Adrenal gland (tissue), 12 donors: ENCODE results near the gene MKNK1. TPM values are rescaled to one million over a fixed set of nuclear protein-coding genes. Genes with fewer than 3 reads are reported as not detected.

Experiments
- DNase-seq, 7 donors: peaks; one replicate each; pipeline ENCODE4 v3.0.0-alpha.2; 2019 to 2020
- H3K27ac ChIP-seq, 5 donors: fragments of 200-600 bp; sonication (generic) in 4 of 5; 1 replicate in 3 of 5; 2 replicates in 2 of 5; pipeline versions ENCODE4 v1.5.1 to v1.8.0; 2016 to 2020; ENCODE audit warnings: mild to moderate bottlenecking in 1 of 5
- H3K27me3 ChIP-seq: fragments of 200-600 bp; 2 replicates; pipeline ENCODE4 v1.8.0; 2021
- H3K36me3 ChIP-seq, 2 donors: fragments of 200-600 bp; replicated peaks in 1 of 2; 1 replicate in 1 of 2; 2 replicates in 1 of 2; pipeline versions ENCODE4 v1.5.1 to v1.8.0; 2018 to 2022
- H3K4me1 ChIP-seq, 2 donors: fragments of 200-600 bp; replicated peaks in 1 of 2; 1 replicate in 1 of 2; 2 replicates in 1 of 2; pipeline versions ENCODE4 v1.5.1 to v1.8.0; 2018 to 2021
- H3K4me3 ChIP-seq, 4 donors: fragments of 200-600 bp; sonication (generic) in 3 of 4; one replicate each; pipeline ENCODE4 v1.5.1; 2016 to 2018
- H3K9me3 ChIP-seq, 3 donors: fragments of 200-600 bp; sonication (generic) in 1 of 3; replicated peaks in 1 of 3; 1 replicate in 2 of 3; 2 replicates in 1 of 3; pipeline versions ENCODE4 v1.5.1 to v1.8.0; 2016 to 2021
- POLR2A ChIP-seq, 2 donors: fragments of 450-650 bp; IDR thresholded peaks; one replicate each; pipeline ENCODE4 v1.6.1; 2017; ENCODE audit warnings: antibody characterized with exemption in 2 of 2, mild to moderate bottlenecking in 2 of 2, moderate library complexity in 1 of 2
- WGBS, 4 donors: extraction: QIAGEN DNeasy Blood & Tissue Kit in 2 of 4; methylation state at CpG; one replicate each; pipeline versions ENCODE4 v1.1.5 to v1.1.7; 2013 to 2017; 5-methylcytosine and 5-hydroxymethylcytosine counted together
- intact Hi-C, 2 donors: fragments of 100-400 bp; cut with DNase I; formaldehyde crosslinking; loops; one replicate each; pipeline versions ENCODE4 v1.14.1 to v1.15.0; 2022 to 2023
- polyA plus RNA-seq, 3 donors: library from polyadenylated mRNA; stranded (reverse); fragments of 200-250 nt in 2 of 3; fragments of 350-450 nt in 1 of 3; fragmentation: Illumina TruSeq in 1 of 3; extraction: RNeasy Lipid Tissue Mini Kit (QIAGEN cat#74804) in 1 of 3; gene quantifications; one replicate each; pipeline ENCODE4 v1.2.3, GENCODE V29; 2013 to 2014
- total RNA-seq, 9 donors: library from RNA; depleted of rRNA in 4 of 9; stranded (reverse); fragments of >200 nt in 4 of 9; fragments of 120-200 nt in 1 of 9; fragmentation: NEBNext Ultra II Directional in 1 of 9; extraction: Animal tissue kit (Norgen Biotek cat#: 25700) in 1 of 9; gene quantifications; one replicate each; pipeline versions ENCODE4 v1.1.0 to v1.2.4, GENCODE V29; 2013 to 2023
- TF ChIP-seq, protein P1 (sequence below), 6 experiments: fragments of 450-650 bp in 4 of 6; fragments of 200-600 bp in 2 of 6; sonication (generic) in 1 of 6; IDR thresholded peaks; 1 replicate in 5 of 6; 2 replicates in 1 of 6; pipeline versions ENCODE4 v1.5.1 to v1.8.0; 2016 to 2021; ENCODE audit warnings: antibody characterized with exemption in 6 of 6, mild to moderate bottlenecking in 2 of 6, moderate library complexity in 1 of 6
- donor health status: healthy with polysubstance abuse.
- donor health status: Bipolar disorder and iron deficiency.
- donor health status: DM: yes; HTN: yes; CAD: no.
- donor health status: DM: no; HTN: no; CAD: no.
- donor health status: DM: no; HTN: no; CAD: no.
- donor health status: DM: yes; HTN: yes; CAD: no.

MKNK1 gene
- total and polyA plus RNA-seq, 12 donors, result 29.6 to 83.0 (median 46.5) TPM

DNA sequence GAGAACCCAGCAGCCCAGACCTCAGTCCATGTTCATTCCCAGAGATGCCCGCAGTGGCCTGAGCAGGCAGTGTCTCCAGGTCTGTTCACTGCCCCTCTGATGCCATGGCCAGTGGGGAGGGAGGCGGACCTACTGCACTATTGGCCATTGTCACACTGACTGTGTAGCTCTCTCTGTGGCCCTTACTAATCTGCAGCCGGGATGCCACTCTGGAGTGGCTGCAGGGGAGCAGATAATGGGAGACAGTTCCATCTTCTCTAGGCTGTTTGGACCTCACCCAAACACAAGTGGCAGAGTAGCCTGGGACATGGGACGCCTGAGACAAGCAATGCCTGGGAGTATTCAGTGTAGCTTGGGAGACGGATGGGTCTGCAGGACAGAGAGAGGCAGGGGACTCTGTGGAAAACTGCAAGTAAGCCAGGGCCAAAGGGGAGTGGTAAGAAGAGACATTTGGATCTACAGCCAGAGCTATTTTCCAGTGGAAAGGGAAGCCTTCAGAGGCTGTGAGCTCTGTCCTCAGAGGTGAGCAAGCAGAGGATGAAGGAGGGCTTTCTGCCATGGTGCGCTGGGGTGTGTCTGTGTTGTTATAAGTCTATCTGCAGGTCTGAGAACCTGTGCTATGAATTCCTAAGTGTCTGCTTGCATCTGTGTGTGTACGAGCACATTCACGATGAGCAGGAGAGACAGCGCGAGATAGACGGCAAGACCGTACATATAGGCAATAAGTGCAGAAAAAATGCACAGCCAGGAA is 87.7 kb downstream of the MKNK1 start:
- no peaks in the 10 kb centered on the region for H3K9me3 ChIP-seq
- no peak for TF ChIP-seq POLR2A (IDR thresholded peaks at IDR 0.05)
- TF ChIP-seq, protein P1, sequence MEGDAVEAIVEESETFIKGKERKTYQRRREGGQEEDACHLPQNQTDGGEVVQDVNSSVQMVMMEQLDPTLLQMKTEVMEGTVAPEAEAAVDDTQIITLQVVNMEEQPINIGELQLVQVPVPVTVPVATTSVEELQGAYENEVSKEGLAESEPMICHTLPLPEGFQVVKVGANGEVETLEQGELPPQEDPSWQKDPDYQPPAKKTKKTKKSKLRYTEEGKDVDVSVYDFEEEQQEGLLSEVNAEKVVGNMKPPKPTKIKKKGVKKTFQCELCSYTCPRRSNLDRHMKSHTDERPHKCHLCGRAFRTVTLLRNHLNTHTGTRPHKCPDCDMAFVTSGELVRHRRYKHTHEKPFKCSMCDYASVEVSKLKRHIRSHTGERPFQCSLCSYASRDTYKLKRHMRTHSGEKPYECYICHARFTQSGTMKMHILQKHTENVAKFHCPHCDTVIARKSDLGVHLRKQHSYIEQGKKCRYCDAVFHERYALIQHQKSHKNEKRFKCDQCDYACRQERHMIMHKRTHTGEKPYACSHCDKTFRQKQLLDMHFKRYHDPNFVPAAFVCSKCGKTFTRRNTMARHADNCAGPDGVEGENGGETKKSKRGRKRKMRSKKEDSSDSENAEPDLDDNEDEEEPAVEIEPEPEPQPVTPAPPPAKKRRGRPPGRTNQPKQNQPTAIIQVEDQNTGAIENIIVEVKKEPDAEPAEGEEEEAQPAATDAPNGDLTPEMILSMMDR (IDR thresholded peaks at IDR 0.05), result no peak
- no peaks in the 10 kb centered on the region for H3K27me3 ChIP-seq
- no peaks in the 10 kb centered on the region for H3K4me1 ChIP-seq
- whole genome bisulfite sequencing, 4 donors, result 70 to 77% (median 74%) methylated on average over 12 of the region's 12 CpGs
- DNase-seq, result no peak
- no peak overlapping the region for H3K27ac ChIP-seq
- intact Hi-C loops, result no loop called here
- H3K36me3 ChIP-seq, result no peaks in the 10 kb centered on the region
- no peak overlapping the region for H3K4me3 ChIP-seq

DNA sequence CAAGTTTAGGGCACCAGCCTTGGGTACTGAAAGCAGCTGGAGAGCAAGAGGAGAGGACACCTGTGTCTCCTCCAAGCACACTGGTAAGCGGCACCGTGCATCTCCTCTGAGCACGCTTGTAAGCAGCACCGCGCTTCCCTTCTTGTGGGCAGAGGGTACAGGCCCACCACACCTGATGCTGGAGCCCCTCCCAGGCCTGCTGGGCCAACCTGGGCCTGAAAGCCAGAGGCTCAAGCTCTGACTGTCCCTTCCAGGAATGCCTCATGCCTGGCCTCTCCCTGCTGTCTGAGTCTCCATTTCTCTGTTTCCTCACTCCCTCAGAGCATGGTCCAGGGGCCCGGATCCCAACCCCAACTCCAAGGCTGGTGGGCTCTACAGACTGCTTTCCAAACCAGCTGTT is 88.5 kb downstream of the MKNK1 start:
- whole genome bisulfite sequencing, 4 donors, result 92 to 100% (median 94%) methylated on average over 1 to 6 of the region's 6 CpGs
- DNase-seq, result no peak
- intact Hi-C loops, result no loop called here
- no peak overlapping the region for H3K4me3 ChIP-seq
- H3K27me3 ChIP-seq, result no peaks in the 10 kb centered on the region
- H3K4me1 ChIP-seq, result no peaks in the 10 kb centered on the region
- TF ChIP-seq, protein P1 (IDR thresholded peaks at IDR 0.05), result no peak
- no peak for TF ChIP-seq POLR2A (IDR thresholded peaks at IDR 0.05)
- H3K27ac ChIP-seq, result no peak overlapping the region
- no peaks in the 10 kb centered on the region for H3K36me3 ChIP-seq
- H3K9me3 ChIP-seq, result no peaks in the 10 kb centered on the region

DNA sequence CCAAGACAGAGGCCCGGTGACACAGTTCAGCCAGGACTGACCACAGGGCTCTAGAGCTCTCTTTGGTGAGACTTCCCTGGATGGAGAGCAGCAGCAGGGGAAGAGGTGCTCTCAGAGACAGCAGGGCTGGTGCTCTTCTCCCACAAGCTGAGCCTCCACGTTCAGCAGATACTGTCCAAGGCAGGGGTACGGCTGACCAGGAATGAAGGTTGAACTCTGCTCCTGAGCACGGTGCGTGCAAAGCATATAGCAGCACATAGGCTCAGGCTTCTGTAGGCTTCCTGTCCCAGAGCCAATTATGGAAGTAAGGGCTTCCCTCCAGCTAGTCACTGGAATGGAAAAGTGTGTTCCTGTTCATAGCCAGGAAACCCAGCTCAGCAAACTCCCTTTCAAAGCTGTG is 90.5 kb downstream of the MKNK1 start:
- intact Hi-C loops, result no loop called here
- Histone ChIP-seq H3K27ac (no peak overlapping the region), H3K9me3 (no peaks in the 10 kb centered on the region), H3K27me3 (no peaks in the 10 kb centered on the region), H3K36me3 (no peaks in the 10 kb centered on the region), H3K4me1 (no peaks in the 10 kb centered on the region), H3K4me3 (no peak overlapping the region)
- TF ChIP-seq POLR2A (IDR thresholded peaks at IDR 0.05), result no peak
- TF ChIP-seq, protein P1 (IDR thresholded peaks at IDR 0.05), result no peak
- WGBS, 4 donors, result 66 to 100% (median 76%) methylated on average over 2 to 5 of the region's 5 CpGs
- DNase-seq, result no peak

DNA sequence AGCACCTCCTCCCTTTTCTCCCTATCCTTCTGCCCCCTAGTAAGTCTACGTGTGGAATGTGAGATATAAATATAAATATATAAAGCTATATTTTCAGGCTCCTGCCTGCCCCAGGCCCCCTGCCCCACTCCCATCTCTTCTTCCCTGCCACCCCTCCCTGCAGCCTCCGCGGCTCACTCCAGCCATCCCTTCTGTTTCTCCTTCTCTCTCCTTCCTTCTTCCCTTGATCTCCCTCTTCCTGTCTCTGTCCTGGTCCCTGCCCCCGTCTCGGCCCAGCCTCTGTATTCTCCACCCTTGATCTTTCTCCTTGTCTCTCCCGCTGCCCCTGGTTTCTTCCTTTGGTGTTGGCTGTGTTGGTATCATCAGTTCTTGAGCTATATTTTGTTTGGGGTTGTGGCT is 91.3 kb downstream of the MKNK1 start:
- 68 to 77% (median 71%) methylated on average over 5 to 6 of the region's 6 CpGs for WGBS, 4 donors
- Histone ChIP-seq H3K9me3 (no peaks in the 10 kb centered on the region), H3K4me1 (no peaks in the 10 kb centered on the region), H3K4me3 (no peak overlapping the region), H3K36me3 (no peaks in the 10 kb centered on the region), H3K27me3 (no peaks in the 10 kb centered on the region), H3K27ac (no peak overlapping the region)
- intact Hi-C loops, result no loop called here
- TF ChIP-seq, protein P1 (IDR thresholded peaks at IDR 0.05), result no peak
- TF ChIP-seq POLR2A (IDR thresholded peaks at IDR 0.05), result no peak
- no peak for DNase-seq
